DND-41 (cell line): ENCODE data around the gene LRRC8A.

Experiments used
- EZH2 ChIP-seq: IDR thresholded peaks from 3 replicates; pipeline ENCODE4 v1.6.1; 2012; ENCODE audit warnings: borderline replicate concordance, low read depth, mild to moderate bottlenecking, moderate library complexity, low read length, inconsistent platforms; ENCODE audit not compliant: severe bottlenecking
- TF ChIP-seq, protein P1 (sequence below): IDR thresholded peaks from 2 replicates; pipeline ENCODE4 v1.5.1; 2012; ENCODE audit warnings: borderline replicate concordance, low read length, moderate library complexity, mild to moderate bottlenecking; ENCODE audit not compliant: poor library complexity, severe bottlenecking; ENCODE audit errors: extremely low read depth

DNA sequence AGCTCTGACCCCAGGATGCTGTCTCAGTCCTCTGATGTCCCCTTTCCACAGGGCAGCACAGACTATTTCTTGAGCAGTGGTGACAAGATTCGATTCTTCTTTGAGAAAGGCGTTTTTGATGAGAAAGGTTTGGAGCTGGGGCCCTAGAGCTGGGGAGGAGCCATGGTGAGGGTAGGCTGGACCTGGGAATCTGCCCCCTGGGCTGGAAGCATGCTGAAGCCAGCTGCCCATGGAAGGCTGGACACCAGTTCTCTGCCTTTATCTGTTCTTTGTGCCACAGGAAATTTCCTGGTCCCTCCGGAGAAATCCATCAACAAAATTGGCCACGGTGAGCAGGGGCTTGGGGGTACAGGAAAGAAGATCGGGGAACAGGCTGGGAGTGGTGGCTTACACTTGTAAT lies 51.8 kb downstream of the LRRC8A start:
- TF ChIP-seq, protein P1, sequence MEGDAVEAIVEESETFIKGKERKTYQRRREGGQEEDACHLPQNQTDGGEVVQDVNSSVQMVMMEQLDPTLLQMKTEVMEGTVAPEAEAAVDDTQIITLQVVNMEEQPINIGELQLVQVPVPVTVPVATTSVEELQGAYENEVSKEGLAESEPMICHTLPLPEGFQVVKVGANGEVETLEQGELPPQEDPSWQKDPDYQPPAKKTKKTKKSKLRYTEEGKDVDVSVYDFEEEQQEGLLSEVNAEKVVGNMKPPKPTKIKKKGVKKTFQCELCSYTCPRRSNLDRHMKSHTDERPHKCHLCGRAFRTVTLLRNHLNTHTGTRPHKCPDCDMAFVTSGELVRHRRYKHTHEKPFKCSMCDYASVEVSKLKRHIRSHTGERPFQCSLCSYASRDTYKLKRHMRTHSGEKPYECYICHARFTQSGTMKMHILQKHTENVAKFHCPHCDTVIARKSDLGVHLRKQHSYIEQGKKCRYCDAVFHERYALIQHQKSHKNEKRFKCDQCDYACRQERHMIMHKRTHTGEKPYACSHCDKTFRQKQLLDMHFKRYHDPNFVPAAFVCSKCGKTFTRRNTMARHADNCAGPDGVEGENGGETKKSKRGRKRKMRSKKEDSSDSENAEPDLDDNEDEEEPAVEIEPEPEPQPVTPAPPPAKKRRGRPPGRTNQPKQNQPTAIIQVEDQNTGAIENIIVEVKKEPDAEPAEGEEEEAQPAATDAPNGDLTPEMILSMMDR = no peak
- TF ChIP-seq EZH2 = no peak
